Fibroblast of lung (primary cell): ENCODE data around the gene JARID2. TPM values are rescaled to one million over a fixed set of nuclear protein-coding genes. Genes with fewer than 3 reads are reported as not detected.

Source experiments
- DNase-seq, 2 donors: peaks; one replicate each; pipeline versions ENCODE4 v3.0.0 to v3.0.0-alpha.2; 2010; ENCODE audit warnings: low read depth in 2 of 2
- H2AFZ ChIP-seq: 2 replicates; pipeline ENCODE4 v1.5.1; 2012; ENCODE audit warnings: low read length, control low read depth, inconsistent platforms
- H3K27ac ChIP-seq: 2 replicates; pipeline ENCODE4 v1.5.1; 2011; ENCODE audit warnings: low read length, control low read depth; ENCODE audit not compliant: insufficient read depth
- H3K27me3 ChIP-seq: 2 replicates; pipeline ENCODE4 v1.5.1; 2011; ENCODE audit warnings: mild to moderate bottlenecking, low read length; ENCODE audit not compliant: control insufficient read depth, insufficient read depth
- H3K36me3 ChIP-seq: 2 replicates; pipeline ENCODE4 v1.5.1; 2011; ENCODE audit warnings: low read length; ENCODE audit not compliant: control insufficient read depth, insufficient read depth
- H3K4me1 ChIP-seq: 2 replicates; pipeline ENCODE4 v1.5.1; 2011; ENCODE audit warnings: low read length; ENCODE audit not compliant: control insufficient read depth, insufficient read depth; ENCODE audit errors: extremely low read depth
- H3K4me2 ChIP-seq: 2 replicates; pipeline ENCODE4 v1.5.1; 2011; ENCODE audit warnings: low read length, control low read depth; ENCODE audit not compliant: insufficient read depth; ENCODE audit errors: extremely low read depth
- H3K4me3 ChIP-seq, 4 experiments: fragments of 200-600 bp in 1 of 4; sonication (generic) in 1 of 4; replicated peaks in 1 of 4; 2 replicates each; pipeline ENCODE4 v1.5.1; 2011 to 2016; ENCODE audit warnings: low read length in 4 of 4, low read depth in 3 of 4, mild to moderate bottlenecking in 3 of 4, control low read depth in 2 of 4, inconsistent platforms in 1 of 4, mixed read lengths in 1 of 4; ENCODE audit not compliant: insufficient read depth in 1 of 4; ENCODE audit errors: control extremely low read depth in 1 of 4
- H3K79me2 ChIP-seq: 2 replicates; pipeline ENCODE4 v1.5.1; 2012; ENCODE audit warnings: mild to moderate bottlenecking, low read length, inconsistent platforms; ENCODE audit not compliant: control insufficient read depth, insufficient read depth
- H3K9ac ChIP-seq: 2 replicates; pipeline ENCODE4 v1.5.1; 2011; ENCODE audit warnings: mild to moderate bottlenecking, low read length, control low read depth; ENCODE audit not compliant: insufficient read depth
- H3K9me3 ChIP-seq: 2 replicates; pipeline ENCODE4 v1.5.1; 2012; ENCODE audit warnings: low read depth, low read length; ENCODE audit not compliant: control insufficient read depth, insufficient read depth
- H4K20me1 ChIP-seq: 2 replicates; pipeline ENCODE4 v1.5.1; 2011; ENCODE audit warnings: low read length; ENCODE audit not compliant: control insufficient read depth, insufficient read depth; ENCODE audit errors: extremely low read depth
- CTCF ChIP-seq, 2 donors: IDR thresholded peaks in 1 of 2; conservative IDR thresholded peaks in 1 of 2; 1 replicate in 1 of 2; 2 replicates in 1 of 2; pipeline ENCODE4 v1.5.1; 2011 to 2012; ENCODE audit warnings: low read length in 2 of 2, control low read depth in 1 of 2, inconsistent platforms in 1 of 2, low read depth in 1 of 2, mild to moderate bottlenecking in 1 of 2
- EZH2 ChIP-seq: IDR thresholded peaks from 2 replicates; pipeline ENCODE4 v1.5.1; 2012; ENCODE audit warnings: low read length, control low read depth, mild to moderate bottlenecking; ENCODE audit errors: missing control alignments
- polyA plus RNA-seq, 2 donors: library from polyadenylated mRNA; depleted of rRNA in 1 of 2; stranded (reverse) in 1 of 2; unstranded in 1 of 2; fragments of >200 nt; gene quantifications; 2 replicates each; pipeline ENCODE4 v1.2.1, GENCODE V29; 2011 to 2012; ENCODE audit warnings: missing spikeins in 1 of 2
- total RNA-seq: library from RNA; depleted of rRNA; stranded (reverse); fragments of >200 nt; gene quantifications from 2 replicates; pipeline ENCODE4 v1.2.1, GENCODE V29; 2014

The JARID2 gene
- total and polyA plus RNA-seq, 2 donors (not counting 1 experiment from before 2014, with no cell fraction given): 5.0 to 8.2 TPM

GRCh38 chr6:15479761-15480160 lies 233.9 kb downstream of the JARID2 start:
- Histone ChIP-seq H3K27me3 (no peaks in the 10 kb centered on the region), H3K4me3 (no peak overlapping the region), H3K36me3 (no peaks in the 10 kb centered on the region), H3K27ac (no peak overlapping the region), H2AFZ (no peak overlapping the region), H3K9ac (no peak overlapping the region), H4K20me1 (no peaks in the 10 kb centered on the region), H3K9me3 (no peaks in the 10 kb centered on the region), H3K79me2 (no peaks in the 10 kb centered on the region), H3K4me1 (peaks cover 15% of the 10 kb centered on the region), H3K4me2 (no peak overlapping the region)
- TF ChIP-seq CTCF (conservative IDR thresholded peaks at IDR 0.05 in 1 of 2, IDR thresholded peaks at IDR 0.05 in 1 of 2; ENCODE audit: low read depth in 1 of 2, low read length in 2 of 2): no peak
- TF ChIP-seq EZH2: no peak
- peak in 1 of 2 donors; percentile 65 for DNase-seq

GRCh38 chr6:15480525-15480924 lies 234.7 kb downstream of the JARID2 start:
- no peak for TF ChIP-seq EZH2
- no peak for TF ChIP-seq CTCF (conservative IDR thresholded peaks at IDR 0.05 in 1 of 2, IDR thresholded peaks at IDR 0.05 in 1 of 2; ENCODE audit: low read depth in 1 of 2, low read length in 2 of 2)
- H4K20me1 ChIP-seq: no peaks in the 10 kb centered on the region
- no peaks in the 10 kb centered on the region for H3K79me2 ChIP-seq
- no peak overlapping the region for H2AFZ ChIP-seq
- H3K4me3 ChIP-seq: no peak overlapping the region
- DNase-seq: no peak
- no peaks in the 10 kb centered on the region for H3K36me3 ChIP-seq
- H3K9ac ChIP-seq: no peak overlapping the region
- H3K27me3 ChIP-seq: no peaks in the 10 kb centered on the region
- no peaks in the 10 kb centered on the region for H3K9me3 ChIP-seq
- no peak overlapping the region for H3K27ac ChIP-seq
- peaks cover 12% of the 10 kb centered on the region for H3K4me1 ChIP-seq
- no peak overlapping the region for H3K4me2 ChIP-seq

GRCh38 chr6:15481390-15482291 lies 235.8 kb downstream of the JARID2 start:
- no peak overlapping the region for H3K9ac ChIP-seq
- TF ChIP-seq CTCF (conservative IDR thresholded peaks at IDR 0.05 in 1 of 2, IDR thresholded peaks at IDR 0.05 in 1 of 2; ENCODE audit: low read depth in 1 of 2, low read length in 2 of 2) (no peak), EZH2 (no peak)
- no peak overlapping the region for H3K4me3 ChIP-seq
- H4K20me1 ChIP-seq: no peaks in the 10 kb centered on the region
- H3K36me3 ChIP-seq: no peaks in the 10 kb centered on the region
- no peak for DNase-seq
- H3K27me3 ChIP-seq: no peaks in the 10 kb centered on the region
- no peak overlapping the region for H3K27ac ChIP-seq
- H2AFZ ChIP-seq: no peak overlapping the region
- no peaks in the 10 kb centered on the region for H3K9me3 ChIP-seq
- H3K4me1 ChIP-seq: peaks cover 6% of the 10 kb centered on the region
- H3K79me2 ChIP-seq: no peaks in the 10 kb centered on the region
- no peak overlapping the region for H3K4me2 ChIP-seq
